HG03520 (cell line): ENCODE data around the gene DMAP1.
A peak's percentile ranks its signal among the peaks of the same experiment; 100 is the strongest.
"Not testable (repeated sequence)": the region's sequence is repeated elsewhere in the genome, so short reads cannot be mapped to it uniquely, and the experiment has no call there.

Experiments used
- ATAC-seq: cut with Tn5 transposase; IDR thresholded peaks from one replicate; pipeline ENCODE4 v1.9.1; 2021; ENCODE audit warnings: mild to moderate bottlenecking, moderate library complexity; ENCODE audit not compliant: unreplicated experiment

DMAP1 gene, protein sequence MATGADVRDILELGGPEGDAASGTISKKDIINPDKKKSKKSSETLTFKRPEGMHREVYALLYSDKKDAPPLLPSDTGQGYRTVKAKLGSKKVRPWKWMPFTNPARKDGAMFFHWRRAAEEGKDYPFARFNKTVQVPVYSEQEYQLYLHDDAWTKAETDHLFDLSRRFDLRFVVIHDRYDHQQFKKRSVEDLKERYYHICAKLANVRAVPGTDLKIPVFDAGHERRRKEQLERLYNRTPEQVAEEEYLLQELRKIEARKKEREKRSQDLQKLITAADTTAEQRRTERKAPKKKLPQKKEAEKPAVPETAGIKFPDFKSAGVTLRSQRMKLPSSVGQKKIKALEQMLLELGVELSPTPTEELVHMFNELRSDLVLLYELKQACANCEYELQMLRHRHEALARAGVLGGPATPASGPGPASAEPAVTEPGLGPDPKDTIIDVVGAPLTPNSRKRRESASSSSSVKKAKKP

DNA sequence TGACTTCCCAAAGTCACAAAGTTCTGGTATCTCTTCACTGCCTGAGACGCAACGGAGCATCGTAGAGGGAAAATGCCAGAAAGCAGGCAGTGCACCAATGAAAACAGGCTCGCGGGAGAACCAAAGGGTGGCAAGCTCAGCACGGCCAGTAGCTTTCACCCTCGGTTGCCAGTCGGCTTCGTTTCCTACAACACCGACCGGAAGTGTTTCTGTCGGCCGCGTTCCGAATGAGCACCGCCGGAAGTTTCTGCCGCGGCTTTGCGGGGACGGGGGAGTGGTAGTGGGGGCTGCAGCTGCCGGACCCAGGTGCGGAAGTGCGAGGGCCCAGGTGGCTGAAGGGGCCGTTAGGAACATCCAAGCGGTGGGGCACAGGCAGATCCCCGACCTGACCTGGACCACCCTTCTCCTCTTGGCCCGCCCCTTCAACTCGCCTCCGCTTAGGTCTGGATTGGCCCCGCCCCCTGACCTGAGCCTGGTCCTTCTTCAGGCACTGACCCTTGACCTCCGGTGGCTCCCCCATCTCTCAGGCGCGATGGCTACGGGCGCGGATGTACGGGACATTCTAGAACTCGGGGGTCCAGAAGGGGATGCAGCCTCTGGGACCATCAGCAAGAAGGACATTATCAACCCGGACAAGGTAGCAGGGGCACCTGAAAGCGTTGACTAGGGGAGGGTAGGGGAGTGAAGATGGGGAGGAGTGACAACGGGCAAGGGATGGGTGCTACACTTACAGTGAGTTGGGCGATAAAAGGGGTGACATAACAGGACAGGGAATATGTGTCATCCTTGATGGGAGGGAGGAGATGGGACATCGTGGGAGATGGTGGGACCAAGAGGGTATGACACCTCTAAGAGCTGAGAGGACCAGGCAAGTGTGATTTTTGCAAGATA is at the start of gene DMAP1:
DMAP1 (plus strand) TSS at position 250 of the 891 bp plus-strand sequence; CDS start at position 533, 283 bp downstream.
- ATAC-seq = peak; percentile 63

DNA sequence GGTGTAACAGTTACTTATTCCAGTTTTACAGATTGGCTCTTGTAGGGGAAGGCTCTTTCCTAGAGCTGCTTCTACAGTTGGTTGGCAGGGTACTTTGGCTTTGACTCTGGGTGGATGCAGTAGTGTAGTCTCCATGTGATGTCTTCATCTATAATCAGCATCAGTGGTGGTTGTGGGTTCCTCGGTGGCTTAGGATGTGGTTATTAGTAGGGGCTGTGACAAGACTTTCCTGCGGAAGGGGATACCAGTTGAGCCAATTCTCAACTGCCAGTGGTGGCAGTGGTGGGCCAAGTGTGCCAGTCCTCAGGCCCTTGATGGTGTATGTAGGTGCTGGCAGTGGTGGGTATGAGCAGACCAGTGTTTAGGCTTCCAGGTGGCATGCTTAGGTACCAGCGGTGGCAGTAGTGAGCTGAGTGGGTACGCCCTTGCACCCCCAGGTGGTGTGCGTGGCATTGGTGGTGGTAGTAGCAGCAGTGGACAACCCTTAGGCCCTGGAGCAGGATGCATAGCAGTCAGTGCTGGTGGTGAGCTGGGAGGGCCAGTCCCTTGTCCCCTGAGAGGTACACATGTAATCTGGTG is 44.7 kb upstream of the DMAP1 start:
- no peak for ATAC-seq

DNA sequence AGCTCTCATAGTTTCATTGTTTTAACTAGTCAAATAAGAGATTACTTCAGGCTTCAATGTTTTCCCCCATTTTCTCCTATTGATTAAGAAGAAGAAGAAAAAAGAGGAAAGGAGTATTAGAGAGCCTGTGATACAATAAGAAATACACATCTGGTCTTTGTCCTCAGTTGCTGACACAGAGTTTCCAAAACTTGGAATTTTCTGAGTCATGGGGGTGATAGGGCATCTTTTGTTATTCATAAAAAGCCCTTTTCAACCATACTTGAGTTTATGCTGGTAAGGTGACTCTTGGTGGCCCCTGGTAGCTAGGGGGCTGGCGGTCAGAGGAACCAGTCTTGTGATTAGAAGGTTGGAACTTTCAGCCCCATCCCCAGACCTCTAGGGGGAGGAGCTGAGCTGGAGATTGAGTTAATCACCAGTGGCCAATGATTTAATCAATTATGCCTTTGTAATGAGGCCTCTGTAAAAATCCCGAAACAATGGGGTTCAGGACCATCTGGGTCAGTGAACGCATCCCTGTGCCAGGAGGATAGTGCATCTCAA is 42.9 kb upstream of the DMAP1 start:
- no peak for ATAC-seq

DNA sequence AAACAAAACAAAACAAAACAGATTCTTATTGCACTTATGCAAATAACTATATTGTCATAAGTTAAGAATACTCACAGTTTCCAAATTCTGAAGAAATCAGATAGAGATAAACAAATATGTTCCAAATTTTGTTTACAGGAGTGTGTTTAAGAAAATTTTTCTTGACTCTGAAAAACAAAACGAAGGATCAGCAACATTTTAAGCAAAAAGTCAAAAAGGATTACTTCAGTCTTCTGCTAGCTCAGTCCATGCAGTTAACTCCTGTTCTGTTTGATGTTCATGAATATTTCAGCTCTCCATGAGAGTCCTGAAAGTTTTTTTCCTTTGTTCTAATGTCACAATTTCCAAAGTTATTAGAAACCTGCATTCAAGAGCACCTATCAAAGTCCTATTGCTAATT is 38.6 kb upstream of the DMAP1 start:
- no peak for ATAC-seq

DNA sequence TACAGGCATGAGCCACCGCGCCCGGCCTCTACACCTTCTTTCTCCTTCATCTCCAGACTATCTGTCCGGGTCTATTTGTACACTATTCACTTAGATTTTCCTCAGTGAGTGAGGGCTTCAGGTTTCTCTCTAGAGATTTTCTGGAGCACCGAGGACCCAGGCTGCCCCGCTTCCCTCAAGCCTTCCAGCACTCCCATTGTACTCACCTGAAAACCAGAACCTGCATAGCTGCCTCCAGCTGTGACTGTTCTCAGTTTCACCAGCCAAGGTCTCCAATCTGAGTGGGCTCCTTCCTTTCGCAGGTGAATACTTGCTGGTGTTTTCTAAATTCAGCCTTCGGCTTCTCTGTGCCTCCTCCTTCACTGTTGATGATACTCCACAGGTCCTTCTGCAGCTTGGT is 12.9 kb upstream of the DMAP1 start:
- ATAC-seq = no peak

DNA sequence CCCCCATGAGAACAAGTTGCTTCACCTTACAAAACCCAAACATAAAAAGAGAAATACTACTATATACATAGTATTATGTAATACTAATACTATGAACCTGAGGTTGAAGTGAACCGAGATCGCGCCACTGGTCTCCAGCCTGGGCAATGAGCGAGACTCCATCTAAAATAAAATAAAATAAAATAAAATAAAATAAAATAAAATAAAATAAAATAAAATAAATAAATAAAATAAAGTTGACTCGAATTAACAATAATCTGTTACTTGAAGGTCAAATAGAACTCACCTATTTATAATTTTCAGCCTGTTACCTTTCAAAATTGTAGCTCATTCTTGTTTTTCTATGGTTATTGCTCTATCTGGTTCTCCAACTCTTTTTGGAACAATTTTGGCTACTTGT is 6.7 kb upstream of the DMAP1 start:
- ATAC-seq = not testable (repeated sequence)

DNA sequence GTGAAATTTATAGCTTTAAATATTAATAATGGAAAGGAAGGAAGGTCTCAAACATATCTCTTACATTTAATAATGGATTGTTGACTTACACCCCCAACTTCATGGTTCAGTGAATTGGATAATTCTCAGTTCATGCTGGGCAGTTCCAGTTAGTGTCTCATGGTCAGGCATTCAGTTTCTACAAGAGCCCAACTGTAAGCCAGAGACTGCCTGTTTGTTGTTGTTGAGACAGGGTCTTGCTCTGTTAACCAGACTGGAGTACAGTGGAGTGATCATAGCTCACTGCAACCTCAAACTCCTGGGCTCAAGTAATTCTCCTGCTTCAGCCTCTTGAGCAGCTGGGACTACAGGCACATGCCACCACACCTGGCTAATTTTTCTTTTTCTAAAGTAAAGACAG is 5.0 kb upstream of the DMAP1 start:
- ATAC-seq = no peak

DNA sequence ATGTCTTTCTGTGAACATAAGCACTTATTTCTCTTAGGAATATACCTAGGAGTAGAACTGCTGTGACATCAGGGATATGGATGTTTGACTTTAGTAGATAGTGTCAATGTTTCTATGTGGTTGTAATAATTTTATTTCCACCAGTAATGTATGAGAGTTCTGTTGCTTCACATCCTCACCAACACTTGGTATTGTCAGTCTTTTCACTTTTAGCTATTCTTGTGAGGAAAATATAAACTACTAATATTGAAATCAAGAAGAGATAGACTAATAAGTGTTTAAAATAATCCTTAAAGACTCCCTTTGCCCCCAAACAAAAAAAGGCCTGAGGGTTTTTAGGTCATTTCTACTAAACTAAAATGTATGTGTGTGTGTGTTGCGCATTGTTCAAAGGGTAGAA is 2.7 kb upstream of the DMAP1 start:
- no peak for ATAC-seq

DNA sequence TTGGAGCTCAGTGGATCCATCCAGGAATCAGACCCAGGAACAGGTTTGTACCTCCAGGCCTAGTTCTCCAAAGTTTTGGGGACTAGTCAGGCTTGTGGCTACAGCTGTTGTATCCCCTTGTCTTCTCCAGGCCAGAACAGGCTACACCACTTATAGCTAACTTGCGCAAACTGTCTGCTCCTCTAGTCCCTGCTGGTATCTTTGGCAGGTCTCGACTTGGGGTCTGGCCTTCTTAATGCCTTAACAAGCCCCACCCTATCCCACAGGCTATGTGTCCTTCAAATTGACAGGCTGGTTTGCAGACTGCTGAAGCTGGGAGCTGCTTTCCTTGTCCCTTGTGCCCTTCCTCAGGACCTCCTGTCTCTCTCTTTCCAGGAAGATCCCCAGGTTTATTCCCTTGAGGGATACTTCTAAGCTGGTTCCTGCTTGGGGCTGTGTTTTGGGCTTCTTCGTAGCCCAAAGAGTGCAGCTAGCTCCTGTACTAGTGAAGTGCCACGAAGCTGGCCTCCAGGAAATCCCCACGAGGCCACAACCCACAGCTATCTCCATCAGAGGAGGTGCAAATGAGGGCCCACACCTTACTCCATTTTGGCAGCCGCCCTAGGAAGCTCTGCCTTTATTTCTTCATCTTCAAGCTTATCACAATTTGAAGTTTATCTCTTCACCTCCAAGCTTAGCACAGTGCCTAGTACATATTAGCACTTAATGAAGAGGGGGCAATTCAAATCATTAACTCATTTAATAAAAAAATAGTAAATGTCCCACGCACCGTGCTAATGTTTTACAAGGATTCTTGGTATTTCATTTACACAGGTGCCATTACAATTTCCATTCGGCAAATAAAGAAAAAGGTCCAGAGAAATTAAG is 683 bp upstream of the DMAP1 start:
- ATAC-seq = no peak

DNA sequence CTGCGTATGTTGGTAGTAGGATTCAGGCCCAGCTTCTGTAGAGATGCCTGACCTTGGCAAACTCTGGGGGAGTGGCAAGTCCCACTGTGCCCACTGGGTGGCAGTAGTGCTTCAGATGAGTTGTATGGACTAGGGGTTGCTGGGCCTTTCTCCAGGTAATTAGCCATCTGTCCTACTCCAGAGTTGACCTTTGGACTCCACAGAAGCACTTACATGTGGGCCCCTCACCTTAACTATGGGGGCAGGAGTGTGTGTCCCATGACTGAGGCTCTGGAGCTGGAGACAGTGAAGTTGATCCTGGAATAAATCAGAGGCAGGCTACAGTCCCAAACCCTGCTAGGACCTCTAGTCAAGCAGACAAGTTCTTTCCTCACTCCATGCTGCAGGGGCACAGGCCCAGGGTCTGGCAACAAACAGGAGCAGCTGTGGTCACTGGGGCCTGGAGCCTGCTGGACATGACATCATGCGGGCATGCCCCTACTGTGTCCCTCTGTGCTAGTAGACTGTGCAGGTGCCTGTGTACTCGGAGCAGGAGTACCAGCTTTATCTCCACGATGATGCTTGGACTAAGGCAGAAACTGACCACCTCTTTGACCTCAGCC is 4.6 kb downstream of the DMAP1 start:
- ATAC-seq = no peak

DNA sequence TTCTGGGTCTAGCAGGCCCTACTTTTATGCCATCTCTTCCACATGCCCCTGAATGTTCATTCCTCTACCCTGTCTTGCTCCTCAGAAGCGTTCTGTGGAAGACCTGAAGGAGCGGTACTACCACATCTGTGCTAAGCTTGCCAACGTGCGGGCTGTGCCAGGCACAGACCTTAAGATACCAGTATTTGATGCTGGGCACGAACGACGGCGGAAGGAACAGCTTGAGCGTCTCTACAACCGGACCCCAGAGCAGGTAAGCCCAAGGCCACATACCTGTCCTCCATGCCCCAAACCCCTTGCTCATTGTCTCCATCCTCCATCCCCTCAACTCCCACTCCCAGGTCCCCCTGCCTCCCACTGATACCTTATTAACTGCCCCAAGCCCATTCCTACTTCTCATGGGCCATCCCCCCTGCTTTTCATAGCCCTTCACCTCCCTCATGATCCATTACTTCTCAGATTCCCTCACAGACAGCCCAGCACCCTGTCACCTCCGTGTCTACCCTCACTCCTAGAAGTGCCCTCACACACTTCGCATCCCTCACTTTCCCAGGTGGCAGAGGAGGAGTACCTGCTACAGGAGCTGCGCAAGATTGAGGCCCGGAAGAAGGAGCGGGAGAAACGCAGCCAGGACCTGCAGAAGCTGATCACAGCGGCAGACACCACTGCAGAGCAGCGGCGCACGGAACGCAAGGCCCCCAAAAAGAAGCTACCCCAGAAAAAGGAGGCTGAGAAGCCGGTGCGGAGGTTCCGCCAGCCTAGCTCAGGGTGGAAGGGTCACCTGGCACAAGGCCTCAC is 5.4 kb downstream of the DMAP1 start:
- no peak for ATAC-seq

DNA sequence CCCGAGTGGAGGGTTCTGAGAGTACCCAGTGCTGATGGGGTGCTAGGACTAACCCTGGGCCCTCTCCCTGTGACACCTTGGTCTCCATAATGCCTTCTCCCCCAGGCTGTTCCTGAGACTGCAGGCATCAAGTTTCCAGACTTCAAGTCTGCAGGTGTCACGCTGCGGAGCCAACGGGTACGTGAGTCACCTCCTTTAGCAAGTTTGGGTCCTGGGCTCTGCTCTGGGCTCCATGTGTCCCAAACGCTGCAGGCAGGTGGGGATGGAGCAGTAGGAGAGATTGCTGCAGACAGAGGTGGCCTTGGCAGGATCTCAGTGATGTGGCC is 6.0 kb downstream of the DMAP1 start:
- no peak for ATAC-seq

DNA sequence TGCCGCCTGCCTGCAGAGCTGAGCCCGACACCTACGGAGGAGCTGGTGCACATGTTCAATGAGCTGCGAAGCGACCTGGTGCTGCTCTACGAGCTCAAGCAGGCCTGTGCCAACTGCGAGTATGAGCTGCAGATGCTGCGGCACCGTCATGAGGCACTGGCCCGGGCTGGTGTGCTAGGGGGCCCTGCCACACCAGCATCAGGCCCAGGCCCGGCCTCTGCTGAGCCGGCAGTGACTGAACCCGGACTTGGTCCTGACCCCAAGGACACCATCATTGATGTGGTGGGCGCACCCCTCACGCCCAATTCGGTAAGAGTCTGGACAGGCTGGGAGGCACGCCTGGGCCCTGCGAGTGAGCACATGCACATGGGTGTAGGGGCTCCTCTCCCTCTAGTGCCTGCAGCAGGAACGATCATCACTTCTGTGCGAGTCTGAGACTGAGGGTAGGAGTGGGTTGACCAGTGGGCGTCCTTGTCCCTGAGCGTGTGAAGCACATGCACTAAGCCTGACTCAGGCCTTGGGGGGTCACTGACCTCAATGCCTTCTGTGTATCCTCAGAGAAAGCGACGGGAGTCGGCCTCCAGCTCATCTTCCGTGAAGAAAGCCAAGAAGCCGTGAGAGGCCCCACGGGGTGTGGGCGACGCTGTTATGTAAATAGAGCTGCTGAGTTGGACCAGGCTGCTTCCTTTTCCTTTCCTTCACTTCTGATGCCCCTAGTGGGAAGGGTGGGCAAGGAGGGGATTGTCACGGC is 6.9 kb downstream of the DMAP1 start:
- no peak for ATAC-seq

DNA sequence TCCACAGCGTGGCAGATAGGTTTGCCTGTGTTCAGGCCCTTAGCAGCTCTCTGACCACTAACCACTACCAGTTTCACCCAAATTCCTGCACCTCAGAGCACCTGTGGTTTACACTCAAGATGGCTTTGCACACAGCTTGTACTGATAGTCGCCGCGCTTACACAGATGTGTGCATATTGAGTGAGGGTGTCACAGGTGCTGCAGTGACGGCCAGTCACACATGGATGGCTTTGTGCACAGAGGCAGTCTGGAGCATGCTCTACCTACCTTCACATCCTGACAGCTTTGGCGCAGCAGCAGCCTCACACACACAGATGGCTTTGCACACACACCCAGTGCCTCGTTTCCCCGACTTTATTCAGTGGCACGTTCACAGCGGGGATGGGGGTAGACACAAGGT is 7.5 kb downstream of the DMAP1 start:
- no peak for ATAC-seq

DNA sequence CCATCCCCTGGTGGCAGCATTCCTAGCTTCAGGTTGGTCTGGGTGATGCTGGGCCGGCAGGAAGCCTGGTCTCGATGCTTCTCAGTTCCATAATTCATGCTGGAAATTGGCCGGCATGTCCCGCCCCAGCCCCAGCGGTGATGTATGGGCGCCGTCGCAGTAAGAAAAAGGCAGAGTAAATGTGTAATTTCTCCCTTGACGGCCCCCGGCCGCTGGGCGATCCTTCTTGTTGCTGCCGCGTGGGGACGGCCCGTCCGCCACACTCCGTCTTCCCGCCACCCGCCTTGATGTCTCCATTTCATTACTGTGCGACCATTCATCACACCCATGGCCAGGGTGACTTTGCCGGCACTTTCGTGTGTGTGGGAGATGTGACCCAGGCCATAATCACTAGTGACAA is 8.5 kb downstream of the DMAP1 start:
- ATAC-seq = no peak

DNA sequence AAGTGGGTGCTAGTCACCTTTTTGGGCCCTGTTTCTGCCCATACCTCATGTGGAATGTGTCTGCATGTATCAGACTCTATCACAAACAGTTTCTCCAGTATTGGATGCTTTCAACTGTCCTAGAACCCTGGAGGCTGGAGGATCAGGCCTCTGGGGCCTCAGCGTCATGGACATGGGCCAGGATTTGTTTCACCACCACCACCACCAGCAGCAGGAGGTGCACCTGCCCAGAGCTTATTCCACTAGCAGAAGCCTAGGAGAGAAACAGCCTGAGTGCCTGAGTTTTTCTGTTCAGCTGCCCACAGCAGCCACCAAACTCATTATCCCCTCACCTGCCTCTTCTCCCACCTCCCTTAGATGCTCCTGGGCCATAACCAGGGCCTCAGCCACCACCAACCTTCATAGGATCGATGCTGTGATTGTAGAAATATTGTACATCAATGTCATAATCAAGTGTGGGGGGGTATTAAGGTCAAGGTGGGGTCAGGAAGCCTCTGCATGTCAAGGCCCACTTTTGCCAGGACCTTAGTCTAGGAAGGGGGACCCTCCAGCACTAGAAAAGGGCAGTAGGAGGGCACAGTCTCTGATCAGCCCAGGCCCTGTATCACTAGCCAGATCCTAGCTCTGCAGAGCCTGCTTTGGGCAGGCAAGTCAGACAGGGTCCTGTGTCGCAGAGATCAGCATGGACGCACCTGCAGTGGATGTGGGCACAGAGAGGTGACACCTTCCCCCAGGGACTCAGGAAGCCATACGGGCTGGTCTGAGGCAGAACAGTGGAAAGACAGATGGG is 9.3 kb downstream of the DMAP1 start:
- no peak for ATAC-seq

DNA sequence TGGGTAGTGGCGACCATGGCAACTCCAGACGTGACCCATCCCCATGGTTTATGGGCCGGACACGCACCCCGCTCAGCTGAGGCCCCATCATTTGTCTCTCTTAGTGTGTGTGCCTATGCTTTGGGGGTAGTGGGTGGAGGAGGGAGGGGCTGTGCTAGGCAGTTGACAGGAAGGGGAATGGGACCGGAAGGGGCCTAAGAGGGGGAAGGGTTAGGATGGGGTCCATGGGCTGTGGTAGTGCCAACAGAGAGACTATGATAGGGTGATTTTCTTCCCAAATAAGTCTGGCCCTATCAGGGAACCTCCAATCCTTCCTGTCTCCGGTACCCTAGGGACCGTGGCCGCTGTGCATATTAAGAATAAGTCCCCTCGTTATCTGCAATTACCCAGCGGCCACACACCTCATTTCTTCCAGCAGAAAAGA is 9.9 kb downstream of the DMAP1 start:
- no peak for ATAC-seq

DNA sequence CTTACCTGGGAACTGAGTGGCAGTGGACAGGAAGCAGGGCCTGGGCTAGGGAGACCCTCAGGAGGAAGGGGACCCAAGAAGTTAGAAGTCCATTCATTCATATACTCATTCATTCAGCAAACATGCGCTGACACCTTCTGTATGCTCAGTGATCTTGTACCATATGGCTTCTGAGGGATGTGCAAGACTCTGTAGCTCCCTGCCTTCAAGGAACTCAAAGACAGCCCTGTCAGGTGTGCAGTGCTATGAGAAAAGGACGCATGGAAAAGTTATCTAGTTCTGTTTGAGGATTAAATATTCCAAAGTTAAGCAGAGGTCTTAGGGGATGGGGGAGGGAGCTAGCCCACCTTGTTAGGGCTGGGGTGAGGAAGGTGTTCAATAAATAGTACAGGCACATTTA is 12.5 kb downstream of the DMAP1 start:
- ATAC-seq = no peak
